GM12891 (cell line): ENCODE measurements around the gene APOC3.

ENCODE experiments used
- DNase-seq: peaks from one replicate; pipeline ENCODE4 v3.0.0; 2011; ENCODE audit warnings: low spot score; ENCODE audit not compliant: insufficient read length
- FAIRE-seq: peaks from 2 replicates; lab custom pipeline; 2011; peaks lifted over from hg19 to GRCh38; lab: Jason Lieb, UNC
- PAX5 ChIP-seq: IDR thresholded peaks from 2 replicates; pipeline ENCODE4 v1.6.1; 2011; ENCODE audit warnings: low read length, moderate library complexity, mild to moderate bottlenecking; ENCODE audit not compliant: insufficient read depth, severe bottlenecking
- POLR2A ChIP-seq: IDR thresholded peaks from 2 replicates; pipeline ENCODE4 v1.6.1; 2011; ENCODE audit warnings: low read depth, low read length, control low read depth
- POLR2AphosphoS5 ChIP-seq: IDR thresholded peaks from 2 replicates; pipeline ENCODE4 v1.6.1; 2011; ENCODE audit warnings: low read depth, low read length, control low read depth
- POU2F2 ChIP-seq: IDR thresholded peaks from 2 replicates; pipeline ENCODE4 v1.6.1; 2011; ENCODE audit warnings: low read depth, mild to moderate bottlenecking, control low read depth, low read length, moderate library complexity
- SPI1 ChIP-seq: IDR thresholded peaks from 2 replicates; pipeline ENCODE4 v1.6.1; 2011; ENCODE audit warnings: low read depth, low read length, control low read depth
- TAF1 ChIP-seq: IDR thresholded peaks from 2 replicates; pipeline ENCODE4 v1.6.1; 2011; ENCODE audit warnings: low read depth, low read length, control low read depth

APOC3 gene

GRCh38 chr11:116821050-116821918 is 8.4 kb upstream of the APOC3 start:
- no peak for DNase-seq
- TF ChIP-seq SPI1: no peak
- TF ChIP-seq TAF1: no peak
- no peak for TF ChIP-seq POU2F2
- TF ChIP-seq PAX5: no peak
- no peak for TF ChIP-seq POLR2AphosphoS5
- TF ChIP-seq POLR2A: no peak
- FAIRE-seq: no peak

GRCh38 chr11:116822575-116822974 is 7.1 kb upstream of the APOC3 start:
- DNase-seq: no peak
- FAIRE-seq: no peak
- TF ChIP-seq PAX5 (no peak), TAF1 (no peak), POLR2A (no peak), SPI1 (no peak), POU2F2 (no peak), POLR2AphosphoS5 (no peak)

GRCh38 chr11:116823031-116823843 is 6.5 kb upstream of the APOC3 start, which contains the start of gene APOA4:
Gene APOA4, minus strand, starts transcription at chr11:116823304. Its CDS starts 113 bp downstream, at chr11:116823191.
- FAIRE-seq (no peak), DNase-seq (no peak)
- no peak for TF ChIP-seq PAX5
- no peak for TF ChIP-seq POU2F2
- no peak for TF ChIP-seq POLR2AphosphoS5
- no peak for TF ChIP-seq TAF1
- TF ChIP-seq POLR2A: no peak
- TF ChIP-seq SPI1: no peak

- FAIRE-seq (no peak), DNase-seq (no peak)
Observed at GRCh38 chr11:116825434-116825833, 4.3 kb upstream of the APOC3 start.

GRCh38 chr11:116825854-116826750 is 3.6 kb upstream of the APOC3 start:
- DNase-seq (no peak), FAIRE-seq (no peak)
- TF ChIP-seq PAX5 (no peak), TAF1 (no peak), SPI1 (no peak), POLR2AphosphoS5 (no peak), POU2F2 (no peak), POLR2A (no peak)

More at GRCh38 chr11:116825434-116825833, 4.3 kb upstream of the APOC3 start:
- TF ChIP-seq POU2F2 (no peak), POLR2AphosphoS5 (no peak), SPI1 (no peak), PAX5 (no peak), POLR2A (no peak), TAF1 (no peak)

- TF ChIP-seq TAF1: no peak
- no peak for TF ChIP-seq PAX5
- no peak for TF ChIP-seq POU2F2
- no peak for TF ChIP-seq POLR2AphosphoS5
- TF ChIP-seq SPI1: no peak
- TF ChIP-seq POLR2A: no peak
- FAIRE-seq: no peak
Observed at GRCh38 chr11:116826751-116827431, 2.8 kb upstream of the APOC3 start.

GRCh38 chr11:116827461-116827860 is 2.2 kb upstream of the APOC3 start:
- no peak for DNase-seq
- TF ChIP-seq PAX5: no peak
- no peak for TF ChIP-seq TAF1
- no peak for TF ChIP-seq SPI1
- no peak for TF ChIP-seq POLR2A
- no peak for TF ChIP-seq POLR2AphosphoS5
- TF ChIP-seq POU2F2: no peak
- FAIRE-seq: no peak

More at GRCh38 chr11:116826751-116827431, 2.8 kb upstream of the APOC3 start:
- DNase-seq: no peak
